MCF 10A (cell line): ENCODE data around the gene CAMK1D. TPM values are rescaled to one million over a fixed set of nuclear protein-coding genes. Genes with fewer than 3 reads are reported as not detected.

ENCODE experiments used
- BruUV-seq: library from RNA; stranded (reverse); fragments of 400-500 nt; replicated peaks from 2 replicates; lab custom pipeline; 2021; lab: Mats Ljungman, UMichigan
- CTCF ChIA-PET: fragments of 300-600 bp; sonication (Branson Sonifier 250); formaldehyde crosslinking; extraction: SDS; loops from one replicate; lab custom pipeline; 2021; ENCODE audit warnings: antibody characterized with exemption, inconsistent platforms; lab: Yijun Ruan, JAX
- POLR2A ChIA-PET: fragments of 300-600, 350-650 bp; sonication (Branson Sonifier 250); formaldehyde crosslinking; extraction: SDS; loops from one replicate; lab custom pipeline; 2020; ENCODE audit warnings: antibody characterized with exemption, inconsistent platforms; lab: Yijun Ruan, JAX
- DNase-seq: peaks from one replicate; pipeline ENCODE4 v3.0.0-alpha.2; 2018; ENCODE audit not compliant: unreplicated experiment
- H3K27ac Mint-ChIP-seq: one replicate; pipeline ENCODE4 v1.8.0; 2022; ENCODE audit warnings: mild to moderate bottlenecking, low read depth, mixed read lengths; ENCODE audit not compliant: unreplicated experiment
- H3K27me3 Mint-ChIP-seq: one replicate; pipeline ENCODE4 v1.8.0; 2022; ENCODE audit warnings: mixed read lengths; ENCODE audit not compliant: insufficient read depth, unreplicated experiment
- H3K36me3 Mint-ChIP-seq: one replicate; pipeline ENCODE4 v1.8.0; 2022; ENCODE audit warnings: mild to moderate bottlenecking, moderate library complexity, mixed read lengths; ENCODE audit not compliant: insufficient read depth, unreplicated experiment
- H3K4me1 Mint-ChIP-seq: one replicate; pipeline ENCODE4 v1.8.0; 2022; ENCODE audit warnings: mixed read lengths; ENCODE audit not compliant: insufficient read depth, unreplicated experiment
- H3K4me3 Mint-ChIP-seq: one replicate; pipeline ENCODE4 v1.8.0; 2022; ENCODE audit warnings: mild to moderate bottlenecking, moderate library complexity, mixed read lengths; ENCODE audit not compliant: unreplicated experiment
- H3K9me3 Mint-ChIP-seq: one replicate; pipeline ENCODE4 v1.8.0; 2022; ENCODE audit warnings: mixed read lengths; ENCODE audit not compliant: unreplicated experiment
- CTCF ChIP-seq: fragments of 200-600 bp; IDR thresholded peaks from one replicate; pipeline ENCODE4 v1.8.0; 2022; ENCODE audit warnings: antibody characterized with exemption, mild to moderate bottlenecking; ENCODE audit not compliant: unreplicated experiment
- intact Hi-C: fragments of 100-400 bp; cut with micrococcal nuclease; formaldehyde crosslinking; loops from 2 replicates; pipeline ENCODE4 v1.14.1; 2022
- total RNA-seq: library from RNA; stranded (reverse); gene quantifications from 2 replicates; pipeline ENCODE4 v1.2.3, GENCODE V29; 2022

Gene CAMK1D
- total RNA-seq, 1 experiment from 2014 or later, result 1.7 TPM

GRCh38 chr10:12535656-12536055 lies 186.3 kb downstream of the CAMK1D start:
- Mint-ChIP-seq H3K27me3 (no peaks in the 10 kb centered on the region), H3K9me3 (no peaks in the 10 kb centered on the region), H3K4me1 (peaks cover 5% of the 10 kb centered on the region), H3K27ac (no peak overlapping the region), H3K36me3 (no peaks in the 10 kb centered on the region), H3K4me3 (no peak overlapping the region)
- TF ChIP-seq CTCF, result no peak
- intact Hi-C loops, result no loop called here
- CTCF ChIA-PET, result no interaction called here
- DNase-seq, result no peak
- BruUV-seq, result no TSS peak
- POLR2A ChIA-PET, result no interaction called here

GRCh38 chr10:12538491-12538995 lies 189.2 kb downstream of the CAMK1D start:
- Mint-ChIP-seq H3K4me3 (no peak overlapping the region), H3K27ac (no peak overlapping the region), H3K4me1 (peaks cover 5% of the 10 kb centered on the region), H3K27me3 (no peaks in the 10 kb centered on the region), H3K9me3 (no peaks in the 10 kb centered on the region), H3K36me3 (no peaks in the 10 kb centered on the region)
- no peak for TF ChIP-seq CTCF
- CTCF ChIA-PET, result interaction anchor here (0.7 kb wide), 1 partner anchor 137 kb away, joined by 3 read pairs; no protein-coding TSS in a partner anchor
- intact Hi-C loops, result no loop called here
- BruUV-seq, result no TSS peak
- POLR2A ChIA-PET, result no interaction called here
- no peak for DNase-seq

GRCh38 chr10:12539350-12540164 lies 190.2 kb downstream of the CAMK1D start:
- POLR2A ChIA-PET, result no interaction called here
- intact Hi-C loops, result no loop called here
- no TSS peak for BruUV-seq
- Mint-ChIP-seq H3K9me3 (no peaks in the 10 kb centered on the region), H3K27ac (no peak overlapping the region), H3K4me1 (peaks cover 4% of the 10 kb centered on the region), H3K36me3 (no peaks in the 10 kb centered on the region), H3K27me3 (no peaks in the 10 kb centered on the region), H3K4me3 (no peak overlapping the region)
- CTCF ChIA-PET, result interaction anchor here (0.6 kb wide), 1 partner anchor 169 kb away, joined by 4 read pairs; no protein-coding TSS in a partner anchor
- DNase-seq, result no peak
- TF ChIP-seq CTCF, result no peak

- no peak overlapping the region for H3K4me3 Mint-ChIP-seq
- H3K4me1 Mint-ChIP-seq, result no peaks in the 10 kb centered on the region
- DNase-seq, result no peak
- ChIA-PET CTCF (interaction anchor here (0.6 kb wide), 1 partner anchor 10 kb away, joined by 4 read pairs; no protein-coding TSS in a partner anchor), POLR2A (no interaction called here)
- intact Hi-C loops, result no loop called here
- no peaks in the 10 kb centered on the region for H3K36me3 Mint-ChIP-seq
- no peak overlapping the region for H3K27ac Mint-ChIP-seq
- no TSS peak for BruUV-seq
- no peaks in the 10 kb centered on the region for H3K27me3 Mint-ChIP-seq
- no peaks in the 10 kb centered on the region for H3K9me3 Mint-ChIP-seq
- TF ChIP-seq CTCF, result no peak
Observed at GRCh38 chr10:12540341-12540781, 191.0 kb downstream of the CAMK1D start.
